K562 (cell line): Measurements from ENCODE around the gene MYRIP.
"Not testable (repeated sequence)": the region's sequence is repeated elsewhere in the genome, so short reads cannot be mapped to it uniquely, and the experiment has no call there.

Source experiments
- CGGBP1 ChIP-seq: fragments of 250-450 bp; sonication (Bioruptor Pico); IDR thresholded peaks from 2 replicates; pipeline ENCODE4 v1.9.0; 2021; ENCODE audit warnings: mild to moderate bottlenecking
- EP400 ChIP-seq: fragments of 450-650 bp; IDR thresholded peaks from 2 replicates; pipeline ENCODE4 v1.6.1; 2017; ENCODE audit warnings: antibody characterized with exemption, mild to moderate bottlenecking, moderate library complexity
- GABPA ChIP-seq: fragments of 200-800 bp; sonication (Bioruptor generic); conservative IDR thresholded peaks from 2 replicates; pipeline ENCODE4 v1.6.1; 2016; ENCODE audit warnings: low read depth, missing genetic modification characterization, missing compliant biosample characterization
- MAZ ChIP-seq, 2 experiments: fragments of 450-650 bp in 1 of 2; sonication (generic) in 1 of 2; formaldehyde crosslinking; IDR thresholded peaks in 1 of 2; conservative IDR thresholded peaks in 1 of 2; 2 replicates each; pipeline versions ENCODE4 v1.4.0 to v1.5.0; 2020; ENCODE audit warnings: mild to moderate bottlenecking in 1 of 2, missing genetic modification reagents in 1 of 2
- MBD2 ChIP-seq: sonication (generic); IDR thresholded peaks from 2 replicates; pipeline ENCODE4 v1.6.1; 2016; ENCODE audit warnings: low read depth, borderline replicate concordance
- RFX5 ChIP-seq: IDR thresholded peaks from 2 replicates; pipeline ENCODE4 v1.6.1; 2011; ENCODE audit warnings: low read depth, mild to moderate bottlenecking, improper control_type of control experiment, low read length
- SMC3 ChIP-seq: conservative IDR thresholded peaks from 2 replicates; pipeline ENCODE4 v1.6.1; 2011; ENCODE audit warnings: low read depth, low read length, improper control_type of control experiment; ENCODE audit not compliant: insufficient read depth

DNA sequence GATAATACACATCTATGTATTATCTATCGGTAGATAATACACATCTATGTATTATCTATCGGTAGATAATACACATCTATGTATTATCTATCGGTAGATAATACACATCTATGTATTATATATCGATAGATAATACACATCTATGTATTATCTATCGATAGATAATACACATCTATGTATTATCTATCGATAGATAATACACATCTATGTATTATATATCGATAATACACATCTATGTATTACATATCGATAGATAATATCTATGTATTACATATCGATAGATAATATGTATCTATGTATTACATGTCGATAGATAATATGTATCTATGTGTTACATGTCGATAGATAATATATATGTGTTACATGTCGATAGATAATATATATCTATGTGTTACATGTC, 275.0 kb downstream of the MYRIP start:
- TF ChIP-seq CGGBP1 (CRISPR knock-in tag); MBD2; EP400; MAZ (CRISPR knock-in tag; conservative IDR thresholded peaks at IDR 0.05 in 1 of 2, IDR thresholded peaks at IDR 0.05 in 1 of 2); GABPA (tag); RFX5; SMC3: not testable (repeated sequence)
